CD1c-positive myeloid dendritic cell (primary cell): ENCODE data around the gene ITIH5.
A peak's percentile ranks its signal among the peaks of the same experiment; 100 is the strongest.

Experiments
- DNase-seq: peaks from one replicate; pipeline ENCODE4 v3.0.0-alpha.2; 2016; ENCODE audit errors: extremely low spot score

Gene ITIH5

DNA sequence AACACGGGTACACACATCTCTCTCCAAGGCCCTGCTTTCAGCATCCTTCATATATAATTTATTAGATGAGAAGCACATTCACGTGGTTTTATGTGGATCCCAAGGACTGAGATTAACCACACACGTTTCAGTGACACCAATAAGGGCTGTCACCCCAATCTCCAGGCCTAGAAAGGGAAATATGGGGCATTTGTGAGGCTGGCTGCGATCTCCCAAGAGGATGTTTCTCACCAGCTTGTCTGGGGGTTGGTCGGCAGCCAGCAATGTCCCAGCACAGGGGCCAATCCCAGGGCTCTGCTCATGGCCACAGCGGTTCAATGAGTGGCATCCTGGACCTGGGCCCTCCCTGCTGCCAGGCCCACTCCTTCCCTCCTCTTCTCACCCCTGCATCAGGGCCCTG, 115.5 kb downstream of the ITIH5 start:
- DNase-seq, result no peak

DNA sequence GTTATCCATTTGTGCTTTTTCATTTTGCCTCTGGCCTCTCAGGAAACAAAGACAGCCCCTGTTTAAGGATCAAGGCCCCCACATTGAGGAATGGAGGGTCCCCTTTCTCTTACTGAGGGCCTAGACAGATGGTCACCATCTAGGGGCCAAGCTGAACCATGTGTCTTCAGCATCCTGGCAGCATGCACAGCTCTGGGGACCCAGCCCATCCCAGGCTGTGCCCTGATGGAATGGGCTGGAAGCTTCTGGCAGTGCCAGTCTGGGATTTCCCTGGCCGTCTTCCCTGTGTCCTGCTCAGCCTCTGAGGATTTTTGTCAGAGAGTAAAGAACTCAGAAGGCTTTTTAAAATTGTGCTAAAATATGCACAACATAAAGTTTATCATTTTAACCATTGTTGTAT, 116.8 kb downstream of the ITIH5 start:
- no peak for DNase-seq

DNA sequence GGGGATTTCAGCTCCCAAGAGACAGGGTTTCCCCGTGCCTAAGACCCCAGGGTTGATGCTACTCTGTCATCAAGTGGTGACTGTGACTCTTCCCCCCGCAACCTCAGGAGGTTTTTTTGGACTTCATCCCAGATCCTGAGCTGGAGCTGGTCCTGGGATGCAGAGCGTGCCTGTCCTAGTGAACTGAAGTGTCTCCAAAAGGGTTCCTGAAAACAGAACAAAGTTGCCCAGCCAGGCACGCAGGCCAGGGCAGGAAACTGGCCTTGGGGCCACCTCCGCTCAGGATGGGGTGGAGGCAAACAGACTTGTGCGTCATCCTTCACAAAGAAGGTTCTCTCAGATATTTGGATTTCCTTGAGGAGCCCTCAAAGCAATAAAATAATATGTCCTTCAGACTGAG, 118.9 kb downstream of the ITIH5 start:
- DNase-seq, result no peak

DNA sequence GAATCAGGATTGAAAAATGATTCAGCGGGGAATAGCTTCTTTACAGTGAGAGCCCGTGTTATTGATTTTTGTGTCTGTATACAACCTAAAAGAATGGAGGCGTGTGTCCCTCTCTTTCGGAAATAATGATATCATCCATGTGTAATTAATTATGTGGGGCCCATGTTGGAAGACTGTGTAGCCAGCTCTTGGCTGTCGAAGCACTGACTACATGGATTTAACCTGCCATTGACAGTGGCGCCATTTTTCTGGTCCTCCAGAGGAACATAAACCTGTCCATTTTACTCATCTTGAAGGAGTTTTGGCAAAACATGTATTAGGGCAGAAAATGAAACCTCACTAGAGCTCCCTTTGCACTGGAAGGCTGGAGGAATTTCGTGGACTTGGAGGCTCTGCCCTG, 119.6 kb downstream of the ITIH5 start:
- DNase-seq, result no peak

DNA sequence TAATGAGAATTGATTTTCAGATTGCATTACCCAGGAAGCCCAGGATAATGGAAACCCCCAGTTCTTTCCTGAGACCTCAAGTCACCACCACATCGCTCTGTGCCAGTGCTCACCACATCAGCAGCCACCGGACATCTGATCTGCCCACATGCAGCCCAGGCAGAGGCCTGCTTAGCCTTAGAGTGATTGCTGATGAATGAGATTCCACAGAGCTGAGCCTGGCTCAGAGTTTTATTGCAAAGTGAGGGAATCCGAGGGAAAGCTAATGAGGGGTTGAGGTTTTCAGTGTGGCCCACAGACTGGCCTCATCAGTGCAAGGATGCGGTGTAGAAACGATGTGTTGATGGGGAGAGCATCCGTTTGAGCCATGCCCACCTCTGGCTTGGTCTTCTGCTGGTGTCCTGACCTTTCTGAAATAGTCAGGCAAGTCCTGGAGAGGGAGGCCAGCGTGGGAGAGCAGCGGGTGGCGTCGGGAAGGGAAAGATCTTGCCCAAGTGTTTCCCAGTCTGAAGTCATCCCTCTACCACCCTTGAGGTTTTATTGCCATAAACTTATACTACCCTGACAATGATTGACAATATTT, 120.3 kb downstream of the ITIH5 start:
- DNase-seq, result no peak

DNA sequence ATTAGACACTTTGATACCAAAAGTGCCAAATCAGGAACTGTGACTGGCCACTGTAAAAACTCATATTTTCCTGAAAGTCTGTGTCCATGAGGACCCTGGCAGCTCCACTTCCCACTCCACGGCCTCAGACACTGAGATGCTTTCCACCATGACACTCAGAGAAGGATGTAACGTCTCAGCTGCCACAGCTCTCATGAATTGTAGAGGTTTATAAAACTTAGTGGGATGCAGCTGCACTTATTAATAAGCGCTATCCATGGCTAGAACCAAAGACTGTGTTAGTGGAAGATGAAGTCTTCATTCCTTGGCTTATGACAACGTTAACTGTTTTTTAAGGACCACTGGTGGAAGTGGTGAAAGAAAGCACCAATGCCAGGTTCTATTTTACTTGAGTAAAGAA, 121.0 kb downstream of the ITIH5 start:
- DNase-seq, result no peak

DNA sequence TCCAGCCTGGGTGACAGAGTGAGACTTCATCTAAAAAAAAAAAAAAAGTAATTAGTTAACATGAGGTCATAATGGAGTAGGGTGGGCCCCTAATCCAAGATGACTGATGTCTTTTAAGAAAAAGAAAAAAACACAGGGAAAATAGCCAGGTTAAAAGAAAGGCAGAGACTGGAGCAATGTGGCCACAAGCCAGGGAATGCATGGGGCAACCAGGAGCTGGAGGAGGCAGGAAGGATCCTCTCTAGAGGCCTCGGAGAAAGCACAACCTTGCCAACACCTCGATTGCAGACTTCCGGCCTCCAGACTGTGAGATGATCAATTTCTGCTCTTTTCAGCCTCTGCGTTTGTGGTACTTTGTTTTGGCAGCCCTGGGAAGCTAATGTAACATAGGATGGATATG, 121.5 kb downstream of the ITIH5 start:
- no peak for DNase-seq

DNA sequence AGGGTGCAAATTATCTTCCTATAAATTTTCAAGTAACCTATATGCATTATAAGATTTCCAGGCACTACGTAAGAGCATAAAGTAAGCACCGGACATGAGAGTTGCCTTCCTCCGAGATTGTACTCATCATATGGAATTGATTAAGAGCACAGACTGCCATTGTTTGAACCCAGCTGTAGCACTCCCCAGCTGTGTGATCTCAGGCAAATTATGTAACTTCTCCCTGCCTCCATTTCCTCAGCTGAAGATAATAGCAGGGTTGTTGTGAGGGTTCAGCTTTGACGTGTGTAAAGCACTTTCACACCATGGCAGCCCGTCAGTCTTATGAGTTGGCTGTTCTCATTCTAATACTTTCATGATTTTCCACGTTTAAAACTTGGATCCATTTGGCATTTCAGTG, 122.6 kb downstream of the ITIH5 start:
- DNase-seq, result no peak

DNA sequence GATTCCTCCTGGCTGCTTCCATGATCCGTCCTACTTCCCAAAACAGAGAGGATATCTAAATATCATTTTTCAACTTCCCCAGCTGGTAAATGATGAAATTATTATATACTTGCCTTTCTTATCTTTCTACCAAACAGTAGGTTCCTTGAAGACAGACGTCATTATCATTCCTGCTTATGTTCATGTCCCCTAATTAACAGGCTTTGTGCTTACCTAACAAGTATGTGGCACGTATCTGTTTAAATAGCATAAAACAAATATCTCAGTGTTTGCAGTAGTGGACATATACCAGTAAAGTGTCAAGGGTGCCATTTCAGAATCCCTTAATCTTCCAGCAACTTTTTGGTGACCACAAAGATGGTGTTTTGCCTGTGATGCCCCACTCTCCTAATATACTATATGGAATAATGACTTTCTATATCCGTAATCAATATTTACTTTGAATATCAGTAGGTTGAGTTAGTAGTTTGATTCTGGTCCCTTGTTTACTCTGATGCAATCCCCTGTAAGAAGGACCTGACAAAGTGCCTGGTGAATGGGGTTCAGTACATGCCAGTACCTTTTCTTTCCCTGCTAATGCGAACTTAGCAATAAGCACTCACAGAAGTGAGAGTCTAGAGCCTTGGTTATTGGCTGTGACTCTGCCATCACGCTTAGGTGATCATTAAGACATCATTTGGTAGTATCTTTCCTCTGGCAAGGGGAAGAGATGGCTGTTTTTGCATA, 124.4 kb downstream of the ITIH5 start:
- DNase-seq, result no peak

DNA sequence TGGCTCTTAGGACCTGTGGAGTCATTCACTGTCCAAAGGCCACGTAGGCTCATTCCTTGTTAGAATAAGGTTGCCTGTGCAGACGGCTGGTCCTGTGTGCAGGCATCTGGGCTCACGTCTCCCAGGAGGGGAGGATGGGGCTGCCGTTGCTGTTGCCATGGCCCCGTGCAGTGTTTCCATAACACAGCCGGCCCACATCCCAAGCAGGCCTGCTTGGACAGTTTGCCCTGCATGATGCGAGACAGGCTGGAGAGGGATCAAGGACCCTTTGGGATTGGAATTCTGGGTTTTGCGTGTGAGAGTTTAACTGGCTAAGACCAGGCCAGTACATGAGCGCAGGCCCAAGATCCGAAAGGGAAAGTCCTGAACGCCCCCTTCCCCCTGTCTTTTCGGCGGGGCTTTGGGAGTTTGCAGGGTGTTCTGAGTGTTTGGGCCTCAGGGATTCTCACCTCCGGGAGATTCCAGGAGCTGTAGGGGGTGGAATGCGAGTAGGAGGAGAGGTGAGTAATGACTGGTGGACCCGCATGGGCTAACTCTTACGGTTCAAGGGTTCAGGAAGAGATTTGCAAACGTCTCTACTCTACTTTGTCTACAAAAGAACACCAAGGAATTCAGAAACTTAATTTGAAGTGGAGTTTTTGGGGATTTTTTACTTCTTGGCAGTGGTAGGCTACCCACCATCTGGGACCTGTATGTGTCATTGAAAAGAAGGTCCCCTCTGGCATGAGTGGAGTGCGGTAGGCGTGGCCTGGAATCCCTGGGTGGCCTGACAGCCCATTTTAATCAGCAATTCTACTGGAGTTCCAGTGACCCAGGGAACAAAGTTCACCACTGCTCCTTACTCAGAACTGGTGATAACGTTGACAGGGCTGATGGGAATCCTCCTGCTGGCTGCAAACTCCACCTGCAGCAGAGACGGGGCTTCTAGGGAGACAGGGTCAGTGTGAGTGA, 125.4 kb downstream of the ITIH5 start:
- DNase-seq, result no peak

DNA sequence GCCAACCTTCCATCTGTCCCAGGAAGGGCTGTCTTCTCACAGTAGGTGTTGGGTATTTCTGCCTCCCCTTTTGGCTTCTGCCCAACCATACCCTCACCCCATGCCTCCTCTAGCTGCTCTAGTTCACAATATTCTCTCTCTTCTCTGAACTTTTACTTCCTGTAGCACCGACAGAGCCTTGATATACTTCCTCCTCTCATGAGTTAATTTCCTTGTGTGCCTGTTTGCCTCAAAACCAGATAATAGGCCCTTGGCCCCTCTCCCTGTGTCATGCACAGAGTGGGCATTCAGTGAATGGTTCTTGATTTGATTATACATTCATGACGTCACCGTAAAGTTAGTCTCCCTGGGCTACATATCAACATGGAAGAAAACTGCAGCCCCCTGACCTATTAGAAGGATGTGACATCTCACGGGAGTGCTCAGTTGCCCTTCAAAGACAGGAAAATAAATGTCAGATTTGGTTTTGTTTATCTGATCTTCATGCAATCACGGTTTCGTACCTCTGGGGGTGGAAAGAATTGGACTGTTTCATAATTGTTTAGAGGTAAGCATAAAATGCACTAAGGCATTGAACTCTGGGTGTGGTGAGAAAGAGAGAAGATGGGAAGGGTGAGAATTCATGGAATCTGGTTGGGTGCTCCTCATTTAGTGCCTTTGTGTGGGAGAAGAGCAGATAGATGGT, 127.7 kb downstream of the ITIH5 start:
- no peak for DNase-seq

DNA sequence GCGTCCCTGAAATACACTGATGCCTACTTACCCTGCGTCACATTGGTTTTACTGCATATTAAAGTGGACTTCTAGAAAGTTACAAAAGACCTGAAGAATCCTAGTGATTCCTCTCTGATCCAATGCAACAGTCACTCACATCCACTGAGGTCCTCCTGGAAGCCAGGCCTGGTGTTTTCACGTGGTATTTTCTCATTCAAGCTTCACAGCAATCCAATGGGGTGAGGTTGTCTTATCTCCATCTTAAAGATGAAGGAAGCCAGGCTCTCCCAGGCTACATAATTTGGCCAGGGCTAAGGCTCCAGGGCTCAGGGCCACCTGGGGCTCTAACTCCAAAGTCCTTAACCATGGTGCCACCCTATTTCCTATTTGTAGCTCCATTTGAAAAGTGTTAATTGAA, 129.6 kb downstream of the ITIH5 start:
- DNase-seq, result no peak

DNA sequence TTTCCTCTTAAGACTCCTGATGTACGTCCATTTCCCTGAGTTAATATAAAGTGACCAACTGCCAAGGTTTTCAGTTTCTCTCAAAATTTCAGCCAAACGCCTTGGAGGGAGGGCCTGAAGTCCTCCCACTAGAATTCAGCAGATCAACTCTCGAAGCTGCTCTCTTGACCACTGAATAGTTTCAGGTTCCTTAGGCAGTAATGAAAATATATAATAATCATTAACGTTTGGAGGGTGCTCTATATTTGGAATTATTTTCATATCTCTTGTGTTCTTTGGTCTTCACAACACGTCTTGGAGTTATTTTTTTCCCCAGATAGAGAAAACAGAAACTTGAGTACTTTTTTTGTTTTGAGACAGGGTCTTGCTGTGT, 132.3 kb downstream of the ITIH5 start:
- no peak for DNase-seq

DNA sequence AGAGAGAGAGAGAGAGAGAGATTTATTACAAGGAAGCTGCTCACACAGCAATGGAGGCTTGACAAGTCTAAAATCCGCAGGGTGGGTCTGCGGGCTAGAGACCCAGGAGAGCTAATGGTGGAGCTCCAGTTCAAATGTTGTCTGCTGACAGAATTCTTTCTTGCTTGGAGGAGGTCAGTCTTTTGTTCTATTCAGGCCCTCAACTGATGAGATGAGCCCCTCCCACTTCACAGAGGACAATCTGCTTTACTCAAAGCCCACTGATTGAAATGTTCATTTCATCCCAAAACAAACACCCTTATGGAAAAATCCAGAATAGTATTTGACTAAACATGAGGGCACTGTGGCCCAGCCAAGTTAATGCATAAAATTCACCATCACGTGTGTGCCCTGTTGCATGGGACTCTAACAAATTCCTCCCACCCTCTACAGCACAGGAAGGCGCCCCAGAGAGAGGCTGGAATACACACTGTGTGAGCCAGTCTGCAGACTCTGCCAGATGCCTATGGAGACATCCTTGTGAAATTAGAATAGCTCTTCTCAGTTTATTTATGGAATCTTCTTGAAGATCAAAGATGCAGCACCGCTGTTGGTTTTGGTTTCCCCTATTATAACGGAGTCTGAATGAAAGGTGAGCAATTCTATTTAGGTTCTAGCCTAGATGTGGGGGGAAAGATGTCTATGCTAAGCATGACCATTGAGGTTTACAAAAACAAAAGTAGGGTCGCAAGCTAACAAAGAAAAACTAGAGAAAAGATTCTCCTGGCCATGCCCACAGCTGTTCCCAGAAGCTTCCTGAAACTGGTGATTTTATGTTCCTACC, 132.9 kb downstream of the ITIH5 start:
- no peak for DNase-seq

DNA sequence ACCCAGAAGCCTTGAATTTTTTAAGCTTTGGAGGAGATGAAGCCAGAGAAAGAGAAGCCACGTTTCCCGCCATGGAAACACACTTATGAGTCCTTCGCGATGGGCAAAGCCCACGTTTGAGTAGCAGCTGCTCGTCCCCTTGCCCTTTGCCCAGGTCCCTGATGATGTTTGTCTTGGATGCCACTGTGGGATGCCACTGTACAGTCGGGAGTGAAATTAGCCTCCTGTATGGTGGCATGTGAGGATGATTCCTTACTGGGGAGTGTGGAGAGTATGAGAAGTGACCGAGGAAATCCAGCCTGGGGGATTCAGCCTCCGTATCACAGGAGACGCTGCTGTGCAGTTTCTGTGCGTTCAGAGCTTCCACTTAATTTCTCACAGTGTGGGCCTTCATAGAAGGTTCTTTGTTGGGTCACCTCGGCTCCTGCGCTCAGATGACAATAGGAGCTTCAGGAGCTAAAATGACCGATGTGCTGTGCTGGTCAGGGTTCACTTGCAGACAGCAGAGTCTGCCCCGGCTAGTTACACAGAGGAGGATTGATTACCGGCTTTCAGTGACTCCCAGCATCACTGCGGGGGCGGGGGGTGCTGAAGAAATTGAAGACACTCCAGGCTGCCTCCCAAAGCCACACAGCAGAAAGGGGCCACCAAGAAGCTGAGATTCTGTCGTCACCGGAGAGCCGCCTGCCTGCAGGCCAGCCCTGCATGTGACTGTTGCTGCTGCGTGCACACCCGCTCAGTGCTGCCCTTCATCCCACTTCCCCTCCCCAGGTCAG, 133.9 kb downstream of the ITIH5 start:
- DNase-seq, result no peak

DNA sequence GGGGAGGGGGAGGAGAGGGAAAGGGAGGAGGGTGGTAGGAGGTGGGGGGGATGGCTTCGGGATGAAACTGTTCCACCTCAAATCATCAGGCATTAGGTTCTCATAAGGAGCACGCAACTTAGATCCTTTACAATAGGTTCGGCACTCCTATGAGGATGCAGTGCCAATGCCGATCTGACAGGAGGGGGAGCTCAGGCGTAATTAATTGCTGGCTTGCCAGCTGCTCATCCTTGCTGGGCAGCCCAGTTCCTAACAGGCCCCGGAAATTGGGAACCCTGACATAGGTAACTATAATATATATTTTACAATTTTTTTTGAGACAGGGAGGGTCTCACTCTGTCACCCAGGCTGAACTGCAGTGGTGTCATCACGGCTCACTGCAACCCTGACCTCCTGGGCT, 137.1 kb downstream of the ITIH5 start:
- DNase-seq, result no peak

DNA sequence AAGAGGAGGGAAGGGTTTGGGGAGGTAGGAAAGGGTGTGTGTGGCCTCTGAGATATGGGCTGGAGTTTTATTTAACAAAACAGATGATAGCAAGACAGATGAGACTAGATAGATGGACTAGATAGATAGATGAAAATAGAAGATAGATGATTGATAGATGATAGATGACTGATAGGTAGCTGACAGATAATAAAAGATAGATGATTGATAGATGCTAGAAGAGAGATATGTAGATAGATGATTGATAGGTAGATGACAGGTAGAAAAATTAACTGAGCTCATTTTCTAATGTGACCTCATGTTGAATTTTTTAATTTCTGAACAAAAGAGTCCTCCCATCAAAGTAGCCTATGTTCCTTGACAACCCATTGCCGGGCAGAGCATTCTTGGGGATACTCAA, 139.3 kb downstream of the ITIH5 start:
- DNase-seq, result no peak

DNA sequence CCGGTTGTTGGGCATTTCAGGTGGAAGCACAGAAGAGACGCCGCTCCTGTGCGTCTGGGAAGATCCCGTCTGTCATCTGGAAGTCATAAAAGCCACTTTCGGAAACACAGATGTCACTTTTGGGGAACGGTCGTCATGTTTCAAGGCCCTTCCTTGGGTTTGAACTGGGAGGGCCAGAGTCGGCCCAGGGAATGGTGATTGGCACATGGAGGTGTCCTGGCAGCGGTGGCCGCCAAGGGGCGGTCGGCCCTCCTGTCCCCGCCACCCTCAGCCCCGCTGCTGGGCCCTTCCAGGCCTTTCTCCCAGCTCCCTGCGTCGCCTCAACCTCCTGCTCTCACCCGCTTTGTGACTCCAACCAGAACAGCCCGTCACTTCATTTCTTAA, 140.8 kb downstream of the ITIH5 start:
- no peak for DNase-seq

DNA sequence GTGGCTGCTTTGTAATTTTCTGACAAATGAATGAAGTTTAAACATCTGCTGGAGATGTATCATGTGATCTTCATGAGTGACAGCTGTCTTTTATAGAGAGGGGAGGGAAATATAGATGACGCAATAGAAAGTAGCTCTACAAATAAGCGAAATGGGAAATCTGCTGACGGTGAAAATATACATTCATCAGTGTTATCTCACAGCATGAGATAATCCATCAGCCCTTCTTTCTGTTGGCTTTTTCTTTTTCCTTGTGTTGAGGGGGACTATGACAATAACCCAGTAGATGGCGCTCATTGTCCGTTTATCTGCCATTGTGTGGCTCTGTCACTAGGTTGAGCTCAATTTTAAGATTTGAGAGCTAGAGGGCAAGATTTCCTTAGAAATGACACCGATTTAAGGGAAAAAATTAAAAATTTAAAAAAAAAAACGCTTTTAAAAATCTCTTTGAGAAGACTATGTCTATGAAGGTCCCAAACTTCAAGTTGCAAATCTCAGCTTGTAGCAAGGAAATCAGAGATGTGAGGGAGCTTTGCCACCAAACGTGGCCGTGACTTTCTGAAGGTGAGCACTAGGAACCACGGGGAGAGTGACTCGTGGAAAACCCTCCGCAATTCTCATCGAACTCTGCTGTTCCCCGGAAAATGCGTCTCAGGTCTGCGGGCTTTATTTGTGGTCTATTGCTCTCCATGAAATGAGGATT, 141.3 kb downstream of the ITIH5 start:
- peak; percentile 81 for DNase-seq

DNA sequence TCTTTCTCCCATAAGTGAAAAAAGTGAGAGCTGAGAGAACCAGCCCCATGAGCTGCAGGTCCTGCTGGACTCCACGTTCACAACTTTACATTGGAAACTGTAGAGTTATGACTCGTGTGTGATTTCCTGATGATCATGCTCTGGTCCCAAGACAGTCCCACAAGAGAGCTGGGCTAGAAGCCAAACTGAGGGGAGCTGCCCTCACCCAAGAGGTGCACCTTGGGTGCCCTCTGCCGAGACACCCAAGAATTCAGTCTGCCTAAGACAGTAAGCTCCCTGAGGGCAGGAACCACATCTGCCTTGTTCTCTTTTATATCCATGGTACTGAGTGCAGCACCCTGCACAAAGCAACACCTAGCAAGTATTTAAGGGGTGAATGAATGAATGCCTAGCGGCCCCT, 143.1 kb downstream of the ITIH5 start:
- no peak for DNase-seq
